Mucosa of descending colon (tissue), 3 donors: ENCODE results near the gene C11orf21. TPM values are rescaled to one million over a fixed set of nuclear protein-coding genes. Genes with fewer than 3 reads are reported as not detected.

ENCODE experiments used
- ATAC-seq: fragments of 200-7000 bp; cut with Tn5 transposase; one replicate; pipeline ENCODE4 v1.9.1; 2020; ENCODE audit warnings: mild to moderate bottlenecking, moderate library complexity
- DNase-seq, 3 donors: peaks; one replicate each; pipeline ENCODE4 v3.0.0-alpha.2; 2020
- H3K36me3 ChIP-seq: fragments of 200-600 bp; one replicate; pipeline ENCODE4 v1.8.0; 2021; ENCODE audit warnings: low read depth, mild to moderate bottlenecking
- H3K4me1 ChIP-seq: fragments of 200-600 bp; one replicate; pipeline ENCODE4 v1.8.0; 2021; ENCODE audit warnings: low read depth, mild to moderate bottlenecking
- H3K4me3 ChIP-seq: fragments of 200-600 bp; one replicate; pipeline ENCODE4 v1.8.0; 2021; ENCODE audit warnings: mild to moderate bottlenecking
- H3K9me3 ChIP-seq: fragments of 200-600 bp; one replicate; pipeline ENCODE4 v1.8.0; 2021; ENCODE audit warnings: mild to moderate bottlenecking
- intact Hi-C, 2 donors: fragments of 100-400 bp; cut with DNase I in 1 of 2; cut with micrococcal nuclease in 1 of 2; formaldehyde crosslinking; loops; one replicate each; pipeline versions ENCODE4 v1.11.0 to v1.11.1; 2022; cut with DNase I, micrococcal nuclease
- total RNA-seq, 3 donors: library from RNA; stranded (reverse); fragmentation: NEBNext Ultra II Directional in 2 of 3; extraction: Animal tissue kit (Norgen Biotek cat#: 25700) in 2 of 3; gene quantifications; one replicate each; pipeline versions ENCODE4 v1.2.1 to v1.2.4, GENCODE V29; 2021 to 2023
- TF ChIP-seq, protein P1 (sequence below): fragments of 200-600 bp; IDR thresholded peaks from one replicate; pipeline ENCODE4 v1.8.0; 2022; ENCODE audit warnings: antibody characterized with exemption, mild to moderate bottlenecking
- donor health status: DM: no; HTN: no; CAD: no; lungs with moderate emphysema.
- donor health status: DM: no; HTN: no; CAD: no.
- donor health status: DM: no; HTN: yes; CAD: no.

C11orf21 gene
- total RNA-seq, 3 donors from 2014 or later, result 0.35 to 2.3 (median 1.9) TPM

DNA sequence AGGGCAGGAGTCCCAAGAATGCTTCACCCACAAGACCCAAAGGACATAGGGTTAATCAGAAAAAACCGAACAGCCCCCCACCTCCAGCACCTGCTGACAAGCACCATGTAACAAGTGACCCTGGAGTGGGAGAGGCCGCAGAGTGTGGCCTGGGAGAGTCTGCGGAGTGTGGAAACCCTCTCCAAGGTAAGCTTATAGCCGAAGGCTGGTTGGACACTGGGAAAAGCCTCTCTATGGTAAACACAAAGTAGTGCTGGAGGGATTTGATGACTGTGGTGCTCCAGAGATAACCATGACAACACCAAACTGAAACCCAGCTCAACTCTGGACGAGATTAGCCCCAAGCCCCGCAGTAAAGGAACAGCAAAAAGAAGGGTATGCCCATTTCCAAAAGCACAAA lies 50.6 kb downstream of the C11orf21 start:
- DNase-seq, result no peak
- TF ChIP-seq, protein P1, sequence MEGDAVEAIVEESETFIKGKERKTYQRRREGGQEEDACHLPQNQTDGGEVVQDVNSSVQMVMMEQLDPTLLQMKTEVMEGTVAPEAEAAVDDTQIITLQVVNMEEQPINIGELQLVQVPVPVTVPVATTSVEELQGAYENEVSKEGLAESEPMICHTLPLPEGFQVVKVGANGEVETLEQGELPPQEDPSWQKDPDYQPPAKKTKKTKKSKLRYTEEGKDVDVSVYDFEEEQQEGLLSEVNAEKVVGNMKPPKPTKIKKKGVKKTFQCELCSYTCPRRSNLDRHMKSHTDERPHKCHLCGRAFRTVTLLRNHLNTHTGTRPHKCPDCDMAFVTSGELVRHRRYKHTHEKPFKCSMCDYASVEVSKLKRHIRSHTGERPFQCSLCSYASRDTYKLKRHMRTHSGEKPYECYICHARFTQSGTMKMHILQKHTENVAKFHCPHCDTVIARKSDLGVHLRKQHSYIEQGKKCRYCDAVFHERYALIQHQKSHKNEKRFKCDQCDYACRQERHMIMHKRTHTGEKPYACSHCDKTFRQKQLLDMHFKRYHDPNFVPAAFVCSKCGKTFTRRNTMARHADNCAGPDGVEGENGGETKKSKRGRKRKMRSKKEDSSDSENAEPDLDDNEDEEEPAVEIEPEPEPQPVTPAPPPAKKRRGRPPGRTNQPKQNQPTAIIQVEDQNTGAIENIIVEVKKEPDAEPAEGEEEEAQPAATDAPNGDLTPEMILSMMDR, result no peak
- no peak for ATAC-seq
- Histone ChIP-seq H3K4me1 (no peaks in the 10 kb centered on the region), H3K9me3 (no peaks in the 10 kb centered on the region), H3K36me3 (no peaks in the 10 kb centered on the region), H3K4me3 (no peak overlapping the region)
- intact Hi-C loops, result no loop called here

DNA sequence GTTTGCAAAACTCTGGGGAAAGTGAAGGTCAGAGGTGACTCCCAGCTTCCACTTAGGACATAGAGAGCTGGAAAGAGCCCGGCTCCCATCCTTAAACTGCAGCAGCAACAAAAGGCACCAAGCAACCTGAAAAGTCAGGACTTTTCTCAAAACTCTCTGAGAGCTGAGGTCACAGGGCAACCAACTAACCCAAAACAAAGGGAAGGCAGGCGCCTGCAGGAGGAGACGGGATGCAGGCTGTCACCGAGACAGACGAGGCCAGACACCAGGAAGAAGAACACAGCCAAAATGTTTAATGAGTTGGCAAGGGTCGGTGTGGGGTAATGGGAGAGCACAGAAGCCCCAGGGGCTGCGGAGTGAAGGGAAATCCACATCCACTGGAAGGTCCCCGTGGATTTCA lies 51.2 kb downstream of the C11orf21 start:
- no peaks in the 10 kb centered on the region for H3K9me3 ChIP-seq
- TF ChIP-seq, protein P1, result no peak
- ATAC-seq (no peak), DNase-seq (no peak)
- intact Hi-C loops, result no loop called here
- H3K36me3 ChIP-seq, result no peaks in the 10 kb centered on the region
- no peak overlapping the region for H3K4me3 ChIP-seq
- H3K4me1 ChIP-seq, result no peaks in the 10 kb centered on the region

DNA sequence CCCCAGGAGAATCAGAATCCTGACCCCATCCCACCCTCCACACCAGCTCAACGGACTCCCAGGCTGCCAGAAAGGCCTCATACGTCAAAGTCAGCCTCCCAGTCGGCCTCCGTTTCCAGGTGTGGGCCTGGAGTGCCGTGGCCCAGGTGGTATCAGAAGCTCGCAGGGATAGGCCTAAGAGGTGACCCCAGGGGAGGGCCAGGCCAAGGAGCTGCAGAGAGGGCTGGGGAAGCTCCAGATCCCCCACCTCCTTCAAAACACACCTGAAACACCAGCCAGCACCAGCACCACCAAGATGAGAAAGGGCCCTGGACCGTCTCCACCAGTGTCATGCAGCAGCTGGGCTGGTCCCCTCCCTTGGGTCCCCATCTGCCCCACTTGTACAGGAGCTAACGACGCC lies 51.7 kb downstream of the C11orf21 start:
- DNase-seq (no peak), ATAC-seq (no peak)
- TF ChIP-seq, protein P1, result no peak
- no peaks in the 10 kb centered on the region for H3K9me3 ChIP-seq
- no peaks in the 10 kb centered on the region for H3K4me1 ChIP-seq
- intact Hi-C loops, result no loop called here
- no peak overlapping the region for H3K4me3 ChIP-seq
- H3K36me3 ChIP-seq, result no peaks in the 10 kb centered on the region

DNA sequence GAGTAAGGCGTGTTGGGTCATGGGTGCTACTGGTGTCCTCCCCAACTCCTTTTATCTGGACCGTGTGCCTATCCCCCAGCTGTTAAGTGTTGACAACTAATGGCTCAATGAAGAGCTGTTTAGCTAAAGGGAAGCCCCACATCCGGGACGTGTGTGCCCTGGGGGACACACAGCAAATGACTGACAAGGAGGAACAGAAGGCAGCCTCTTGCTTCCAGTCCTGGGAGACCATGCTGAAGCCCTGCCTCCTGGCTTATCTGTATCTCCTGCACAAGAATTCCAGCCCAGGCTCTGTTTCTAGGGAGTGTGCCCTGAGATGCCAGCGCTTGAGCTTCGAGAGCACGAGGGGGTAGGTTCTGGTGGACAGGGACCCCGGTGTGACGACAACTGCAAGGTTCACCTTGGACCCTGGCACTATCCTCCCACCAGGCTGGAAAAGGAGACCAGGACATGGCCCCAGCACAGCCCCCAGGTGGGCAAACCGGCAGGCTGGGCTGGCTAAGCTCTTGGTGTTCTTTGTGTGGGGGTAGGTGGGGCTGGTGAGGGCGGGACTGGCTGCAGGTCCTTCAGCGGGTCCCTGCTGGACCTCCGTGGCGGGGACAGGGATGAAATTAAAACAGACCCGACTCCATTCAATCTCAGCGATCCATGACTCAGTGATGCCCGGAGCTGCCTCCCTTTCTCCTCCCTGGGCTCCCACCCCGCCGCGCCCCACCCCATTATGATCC lies 52.4 kb downstream of the C11orf21 start:
- Histone ChIP-seq H3K4me1 (no peaks in the 10 kb centered on the region), H3K4me3 (no peak overlapping the region), H3K9me3 (no peaks in the 10 kb centered on the region), H3K36me3 (no peaks in the 10 kb centered on the region)
- ATAC-seq (no peak), DNase-seq (no peak)
- intact Hi-C loops, result no loop called here
- TF ChIP-seq, protein P1, result no peak

DNA sequence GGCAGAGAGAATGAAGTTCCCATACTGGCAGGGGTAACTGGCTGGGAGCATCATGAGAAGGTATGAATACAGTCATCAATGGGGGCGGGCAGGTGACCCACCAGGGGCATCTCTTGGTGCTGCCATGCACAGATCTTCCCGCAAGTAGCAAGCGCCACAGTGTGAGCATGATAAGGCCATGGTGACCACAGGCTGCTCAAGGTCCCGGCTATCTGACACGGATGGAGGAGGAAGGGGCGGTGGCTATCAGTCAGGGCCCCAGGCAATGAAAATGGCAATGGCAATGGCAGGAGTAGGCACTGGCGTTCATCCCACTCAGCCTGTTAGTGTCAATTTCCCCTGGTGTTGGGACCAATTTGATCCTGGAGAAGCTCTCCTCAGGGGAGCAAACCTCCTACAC lies 53.0 kb downstream of the C11orf21 start:
- intact Hi-C loops, result no loop called here
- Histone ChIP-seq H3K36me3 (no peaks in the 10 kb centered on the region), H3K4me1 (no peaks in the 10 kb centered on the region), H3K9me3 (no peaks in the 10 kb centered on the region), H3K4me3 (no peak overlapping the region)
- TF ChIP-seq, protein P1, result no peak
- ATAC-seq (no peak), DNase-seq (no peak)

DNA sequence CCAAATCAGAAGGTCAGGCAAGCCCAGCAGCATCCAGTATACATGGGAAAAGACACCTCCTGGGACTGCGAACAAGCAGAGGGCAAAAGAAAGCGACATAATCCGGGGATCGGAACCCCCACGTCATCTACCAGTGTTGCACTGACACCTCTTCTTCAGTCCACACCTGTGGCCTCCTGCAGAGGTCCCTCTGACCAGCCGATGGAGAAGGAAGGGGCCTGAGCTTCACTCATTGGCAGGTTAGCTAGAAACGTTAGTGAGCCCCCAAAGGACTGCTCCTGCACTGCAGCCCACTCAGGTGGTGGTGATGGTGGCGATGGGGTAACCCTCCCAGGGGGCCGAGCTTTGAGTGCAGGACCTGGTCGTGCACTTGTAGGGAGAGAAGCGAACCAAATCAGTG lies 53.5 kb downstream of the C11orf21 start:
- no peak for ATAC-seq

More for the DNA sequence above, 53.5 kb downstream of the C11orf21 start:
- Histone ChIP-seq H3K4me3 (no peak overlapping the region), H3K36me3 (no peaks in the 10 kb centered on the region), H3K9me3 (no peaks in the 10 kb centered on the region), H3K4me1 (no peaks in the 10 kb centered on the region)
- TF ChIP-seq, protein P1, result no peak
- intact Hi-C loops, result no loop called here
- no peak for DNase-seq
